Chondrocyte (in vitro differentiated cells): ENCODE measurements around the gene LRP2. TPM values are rescaled to one million over a fixed set of nuclear protein-coding genes. Genes with fewer than 3 reads are reported as not detected.

Experiments used
- DNase-seq: peaks from one replicate; pipeline ENCODE4 v3.0.0; 2021; ENCODE audit warnings: mixed read lengths, low spot score
- H3K27ac Mint-ChIP-seq: one replicate; pipeline ENCODE4 v1.8.0; 2021; ENCODE audit warnings: mild to moderate bottlenecking, moderate library complexity, mixed read lengths; ENCODE audit not compliant: unreplicated experiment
- H3K27me3 Mint-ChIP-seq: 2 replicates; pipeline ENCODE4 v1.8.0; 2021; ENCODE audit warnings: low read depth, mixed read lengths
- H3K36me3 Mint-ChIP-seq: 2 replicates; pipeline ENCODE4 v1.8.0; 2021; ENCODE audit warnings: low read depth, mixed read lengths
- H3K4me1 Mint-ChIP-seq: 2 replicates; pipeline ENCODE4 v1.8.0; 2021; ENCODE audit warnings: low read depth, mild to moderate bottlenecking, mixed read lengths
- H3K4me3 Mint-ChIP-seq: one replicate; pipeline ENCODE4 v1.8.0; 2021; ENCODE audit warnings: mild to moderate bottlenecking, moderate library complexity, mixed read lengths; ENCODE audit not compliant: unreplicated experiment
- H3K9me3 Mint-ChIP-seq: 2 replicates; pipeline ENCODE4 v1.8.0; 2021; ENCODE audit warnings: low read depth, mixed read lengths
- CTCF ChIP-seq: fragments of 200-600 bp; sonication (generic); IDR thresholded peaks from 2 replicates; pipeline ENCODE4 v1.5.0; 2021; ENCODE audit warnings: antibody characterized with exemption, mild to moderate bottlenecking, moderate library complexity
- total RNA-seq: library from RNA; stranded (reverse); gene quantifications from 3 replicates; pipeline ENCODE4 v1.2.1, GENCODE V29; 2021

The LRP2 gene
- total RNA-seq, 1 donor from 2014 or later = not detected

GRCh38 chr2:169119851-169120250, 242.5 kb downstream of the LRP2 start:
- no peak for TF ChIP-seq CTCF
- Mint-ChIP-seq H3K27me3 (peaks cover 25% of the 10 kb centered on the region), H3K4me3 (no peak overlapping the region), H3K27ac (no peak overlapping the region), H3K36me3 (peaks cover 2% of the 10 kb centered on the region), H3K4me1 (peaks cover 19% of the 10 kb centered on the region), H3K9me3 (no peaks in the 10 kb centered on the region)
- DNase-seq = no peak

GRCh38 chr2:169119123-169119760, 243.1 kb downstream of the LRP2 start:
- peaks cover 19% of the 10 kb centered on the region for H3K4me1 Mint-ChIP-seq
- no peak for DNase-seq
- H3K36me3 Mint-ChIP-seq = peaks cover 2% of the 10 kb centered on the region
- H3K27me3 Mint-ChIP-seq = peaks cover 19% of the 10 kb centered on the region
- no peak overlapping the region for H3K4me3 Mint-ChIP-seq
- H3K27ac Mint-ChIP-seq = no peak overlapping the region
- H3K9me3 Mint-ChIP-seq = no peaks in the 10 kb centered on the region
- TF ChIP-seq CTCF = no peak

GRCh38 chr2:169118060-169118459, 244.3 kb downstream of the LRP2 start:
- no peak for DNase-seq
- peaks cover 2% of the 10 kb centered on the region for H3K36me3 Mint-ChIP-seq
- H3K9me3 Mint-ChIP-seq = no peaks in the 10 kb centered on the region
- no peak overlapping the region for H3K27ac Mint-ChIP-seq
- no peak overlapping the region for H3K4me3 Mint-ChIP-seq
- peaks cover 9% of the 10 kb centered on the region for H3K27me3 Mint-ChIP-seq
- no peak for TF ChIP-seq CTCF
- peaks cover 19% of the 10 kb centered on the region for H3K4me1 Mint-ChIP-seq

GRCh38 chr2:169116993-169117392, 245.3 kb downstream of the LRP2 start:
- no peaks in the 10 kb centered on the region for H3K36me3 Mint-ChIP-seq
- no peak overlapping the region for H3K27ac Mint-ChIP-seq
- peaks cover 19% of the 10 kb centered on the region for H3K4me1 Mint-ChIP-seq
- no peak overlapping the region for H3K4me3 Mint-ChIP-seq
- peaks cover 1% of the 10 kb centered on the region for H3K27me3 Mint-ChIP-seq
- H3K9me3 Mint-ChIP-seq = no peaks in the 10 kb centered on the region
- no peak for TF ChIP-seq CTCF
- DNase-seq = no peak

GRCh38 chr2:169116327-169116726, 246.0 kb downstream of the LRP2 start:
- peaks cover 5% of the 10 kb centered on the region for H3K27me3 Mint-ChIP-seq
- H3K36me3 Mint-ChIP-seq = no peaks in the 10 kb centered on the region
- no peak overlapping the region for H3K27ac Mint-ChIP-seq

More at GRCh38 chr2:169116327-169116726, 246.0 kb downstream of the LRP2 start:
- Mint-ChIP-seq H3K4me1 (peaks cover 19% of the 10 kb centered on the region), H3K9me3 (no peaks in the 10 kb centered on the region), H3K4me3 (no peak overlapping the region)
- DNase-seq = no peak
- no peak for TF ChIP-seq CTCF
